ENCODE data around the gene KRT74. TPM values are rescaled to one million over a fixed set of nuclear protein-coding genes. Genes with fewer than 3 reads are reported as not detected.

Gene KRT74
- total RNA-seq, 2 donors from 2014 or later, result not detected

DNA sequence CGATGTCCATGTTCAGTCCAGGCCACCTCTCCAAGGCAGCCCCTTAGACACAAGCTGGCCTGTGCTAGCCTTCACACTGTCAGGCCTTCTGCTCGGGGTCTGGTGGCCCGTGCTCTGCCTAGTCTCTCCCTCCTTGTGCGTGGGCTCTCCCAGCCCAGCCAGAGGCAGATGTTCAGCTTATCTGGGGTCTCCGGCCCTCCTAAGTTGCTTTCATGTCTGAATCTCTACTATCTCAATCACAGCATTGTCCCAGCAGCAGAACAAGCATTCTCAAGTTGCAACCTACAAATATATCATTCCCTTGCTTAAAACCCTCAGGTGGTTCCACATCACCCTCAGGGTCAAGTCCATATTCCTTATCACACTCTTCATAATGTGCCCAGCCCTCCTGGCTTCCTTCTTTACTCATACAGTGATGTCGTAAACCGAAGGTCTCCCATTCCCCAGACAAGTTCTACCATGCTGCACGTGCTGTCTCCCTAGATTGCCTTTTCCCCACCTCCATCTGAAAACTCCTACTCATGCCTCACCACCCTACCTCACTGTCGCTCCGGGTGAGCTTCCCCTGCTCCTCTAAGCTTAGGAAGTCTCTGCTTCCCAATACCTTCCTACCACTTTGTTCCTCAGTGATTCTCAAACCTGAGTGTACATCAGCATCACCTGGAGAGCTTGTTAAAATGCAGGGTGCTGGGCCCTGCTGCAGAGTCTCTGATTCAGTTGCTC, 43.2 kb upstream of the KRT74 start:
- Histone ChIP-seq H3K27ac (no peak overlapping the region), H3K9me3 (no peaks in the 10 kb centered on the region), H3K4me3 (no peak overlapping the region), H3K36me3 (no peaks in the 10 kb centered on the region), H3K4me1 (ENCODE audit: control insufficient read depth in 1 of 2, low read depth in 2 of 2) (no peaks in the 10 kb centered on the region), H3K27me3 (replicated peaks; ENCODE audit: insufficient read depth) (no peaks in the 10 kb centered on the region)
- DNase-seq (ENCODE audit: low spot score), result no peak
- TF ChIP-seq, protein P1, sequence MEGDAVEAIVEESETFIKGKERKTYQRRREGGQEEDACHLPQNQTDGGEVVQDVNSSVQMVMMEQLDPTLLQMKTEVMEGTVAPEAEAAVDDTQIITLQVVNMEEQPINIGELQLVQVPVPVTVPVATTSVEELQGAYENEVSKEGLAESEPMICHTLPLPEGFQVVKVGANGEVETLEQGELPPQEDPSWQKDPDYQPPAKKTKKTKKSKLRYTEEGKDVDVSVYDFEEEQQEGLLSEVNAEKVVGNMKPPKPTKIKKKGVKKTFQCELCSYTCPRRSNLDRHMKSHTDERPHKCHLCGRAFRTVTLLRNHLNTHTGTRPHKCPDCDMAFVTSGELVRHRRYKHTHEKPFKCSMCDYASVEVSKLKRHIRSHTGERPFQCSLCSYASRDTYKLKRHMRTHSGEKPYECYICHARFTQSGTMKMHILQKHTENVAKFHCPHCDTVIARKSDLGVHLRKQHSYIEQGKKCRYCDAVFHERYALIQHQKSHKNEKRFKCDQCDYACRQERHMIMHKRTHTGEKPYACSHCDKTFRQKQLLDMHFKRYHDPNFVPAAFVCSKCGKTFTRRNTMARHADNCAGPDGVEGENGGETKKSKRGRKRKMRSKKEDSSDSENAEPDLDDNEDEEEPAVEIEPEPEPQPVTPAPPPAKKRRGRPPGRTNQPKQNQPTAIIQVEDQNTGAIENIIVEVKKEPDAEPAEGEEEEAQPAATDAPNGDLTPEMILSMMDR (IDR thresholded peaks at IDR 0.05), result no peak
- no peak for ATAC-seq (ENCODE audit: insufficient number of reproducible peaks, low FRiP score, low read depth)

DNA sequence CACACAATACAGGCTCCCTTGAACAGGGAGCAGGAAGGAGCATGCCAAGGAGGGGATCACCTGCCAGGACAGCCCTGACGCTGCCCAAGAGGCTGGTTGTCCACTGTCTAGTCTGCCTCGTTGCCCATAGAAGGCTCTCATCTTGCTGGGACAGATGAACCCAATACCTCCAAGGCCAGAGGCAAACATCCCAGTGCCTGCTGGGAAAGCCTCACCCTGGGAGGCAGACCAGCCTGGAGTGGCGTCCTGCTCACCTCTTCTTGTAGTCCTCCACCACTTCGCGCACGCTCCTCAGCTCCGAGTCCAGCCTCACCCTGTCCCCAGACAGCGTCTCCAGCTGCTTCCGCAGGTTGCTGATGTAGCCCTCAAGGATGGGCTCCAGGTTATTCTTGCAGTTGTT, 42.3 kb upstream of the KRT74 start:
- ATAC-seq (ENCODE audit: insufficient number of reproducible peaks, low FRiP score, low read depth) (no peak), DNase-seq (ENCODE audit: low spot score) (no peak)
- Histone ChIP-seq H3K36me3 (no peaks in the 10 kb centered on the region), H3K9me3 (no peaks in the 10 kb centered on the region), H3K4me1 (ENCODE audit: control insufficient read depth in 1 of 2, low read depth in 2 of 2) (no peaks in the 10 kb centered on the region), H3K27ac (no peak overlapping the region), H3K27me3 (replicated peaks; ENCODE audit: insufficient read depth) (no peaks in the 10 kb centered on the region), H3K4me3 (no peak overlapping the region)
- TF ChIP-seq, protein P1 (IDR thresholded peaks at IDR 0.05), result no peak

DNA sequence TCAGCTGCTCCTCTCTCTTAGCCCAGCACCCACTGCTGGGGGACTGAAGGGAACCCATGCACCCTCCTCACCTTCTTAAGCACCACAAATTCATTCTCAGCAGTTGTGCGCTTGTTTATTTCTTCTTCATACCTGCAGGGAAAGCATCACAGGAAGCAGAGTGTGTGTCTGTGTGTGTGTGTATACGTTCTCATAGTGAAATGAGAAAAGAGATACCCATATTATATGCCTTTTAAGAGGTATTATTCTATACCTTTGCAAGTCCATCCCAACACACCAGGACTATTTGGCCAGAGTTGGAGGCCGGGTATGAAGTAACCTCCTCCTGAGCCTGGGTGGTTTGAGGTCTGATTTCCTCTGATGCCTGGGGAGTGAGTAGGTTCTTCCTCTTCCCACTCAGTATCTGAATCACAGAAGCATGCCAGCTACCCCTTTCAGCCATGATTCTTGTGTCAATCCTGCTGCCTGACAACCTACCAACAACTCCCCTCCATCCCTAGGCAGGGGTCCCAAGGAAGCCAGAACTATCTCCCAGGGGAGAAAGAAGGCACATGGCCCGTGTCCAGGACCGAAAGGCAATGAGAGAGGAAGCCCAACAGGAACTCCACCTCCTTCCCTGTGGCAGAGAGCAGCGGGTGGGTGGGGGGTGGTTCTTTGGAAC, 41.7 kb upstream of the KRT74 start:
- ATAC-seq (ENCODE audit: insufficient number of reproducible peaks, low FRiP score, low read depth) (no peak), DNase-seq (ENCODE audit: low spot score) (no peak)
- no peak overlapping the region for H3K27ac ChIP-seq
- H3K27me3 ChIP-seq (replicated peaks; ENCODE audit: insufficient read depth), result no peaks in the 10 kb centered on the region
- no peak overlapping the region for H3K4me3 ChIP-seq
- TF ChIP-seq, protein P1 (IDR thresholded peaks at IDR 0.05), result no peak
- no peaks in the 10 kb centered on the region for H3K36me3 ChIP-seq
- no peaks in the 10 kb centered on the region for H3K4me1 ChIP-seq (ENCODE audit: control insufficient read depth in 1 of 2, low read depth in 2 of 2)
- H3K9me3 ChIP-seq, result no peaks in the 10 kb centered on the region

DNA sequence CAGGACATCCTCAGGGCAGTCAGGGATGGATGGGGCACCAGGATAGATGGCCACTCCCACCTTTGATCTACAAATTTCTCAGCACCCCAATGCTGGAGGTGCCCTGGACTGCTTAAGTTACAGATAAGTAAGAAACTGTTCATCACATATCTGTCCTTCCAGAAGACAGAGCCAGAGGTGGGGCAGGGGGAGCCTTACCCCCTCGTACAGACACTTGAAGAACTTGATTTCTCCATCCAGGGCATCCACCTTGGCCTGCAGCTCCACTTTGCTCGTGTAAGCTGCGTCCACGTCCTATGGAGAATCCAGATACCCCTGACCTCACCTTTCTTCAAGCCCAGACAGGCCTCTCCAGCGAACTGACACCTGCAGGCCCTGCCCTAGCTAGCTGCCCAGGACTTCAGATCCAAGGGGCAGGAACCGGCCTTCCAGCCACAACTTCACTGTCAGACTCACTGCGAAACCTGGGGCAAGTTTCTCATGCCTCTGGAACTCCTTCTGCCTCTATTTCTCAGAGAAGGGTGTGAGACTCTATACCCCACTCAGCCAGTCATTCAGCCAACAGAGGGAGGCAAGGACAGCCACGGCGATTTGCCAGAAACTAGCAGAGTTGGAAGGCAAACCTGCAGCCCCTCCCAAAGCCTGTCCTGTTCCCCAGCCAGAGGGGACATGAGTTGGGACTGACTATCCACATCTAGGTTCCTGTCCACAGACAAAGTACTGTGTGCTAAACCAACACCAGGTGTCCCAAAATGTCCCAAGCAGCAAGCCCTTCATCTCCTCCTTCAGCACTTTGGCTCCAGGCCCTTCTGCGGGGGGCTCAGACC, 41.0 kb upstream of the KRT74 start:
- no peaks in the 10 kb centered on the region for H3K9me3 ChIP-seq
- TF ChIP-seq, protein P1 (IDR thresholded peaks at IDR 0.05), result no peak
- H3K36me3 ChIP-seq, result no peaks in the 10 kb centered on the region
- DNase-seq (ENCODE audit: low spot score), result no peak
- no peak for ATAC-seq (ENCODE audit: insufficient number of reproducible peaks, low FRiP score, low read depth)
- no peak overlapping the region for H3K4me3 ChIP-seq
- no peaks in the 10 kb centered on the region for H3K27me3 ChIP-seq (replicated peaks; ENCODE audit: insufficient read depth)
- no peak overlapping the region for H3K27ac ChIP-seq
- H3K4me1 ChIP-seq (ENCODE audit: control insufficient read depth in 1 of 2, low read depth in 2 of 2), result no peaks in the 10 kb centered on the region

All from thoracic aorta (tissue), 2 donors.